K562 (cell line): ENCODE results near the gene TRIM43B. TPM values are rescaled to one million over a fixed set of nuclear protein-coding genes. Genes with fewer than 3 reads are reported as not detected.

Experiments used
- BRCA1 ChIP-seq, 2 experiments: fragments of 450-650 bp in 1 of 2; sonication (generic) in 1 of 2; formaldehyde crosslinking in 1 of 2; IDR thresholded peaks; 2 replicates each; pipeline versions ENCODE4 v1.5.0 to v1.6.1; 2017 to 2020; ENCODE audit warnings: mild to moderate bottlenecking in 1 of 2, missing genetic modification reagents in 1 of 2
- KHSRP ChIP-seq: fragments of 450-650 bp; IDR thresholded peaks from 2 replicates; pipeline ENCODE4 v1.6.1; 2017
- NFE2L1 ChIP-seq: fragments of 450-650 bp; IDR thresholded peaks from 2 replicates; pipeline ENCODE4 v1.6.1; 2016; ENCODE audit warnings: missing genetic modification characterization, low read depth, mild to moderate bottlenecking, missing compliant biosample characterization, moderate library complexity, borderline replicate concordance
- TCF7L2 ChIP-seq: fragments of 150-350 bp; IDR thresholded peaks from 2 replicates; pipeline ENCODE4 v1.6.1; 2016; ENCODE audit warnings: low read depth, mild to moderate bottlenecking, low read length, moderate library complexity
- THAP7 ChIP-seq: fragments of 250-450 bp; sonication (Bioruptor Pico); IDR thresholded peaks from 2 replicates; pipeline ENCODE4 v1.5.0; 2021
- TRIM24 ChIP-seq, 2 experiments: fragments of 450-650 bp; IDR thresholded peaks; 2 replicates each; pipeline ENCODE4 v1.6.1; 2016
- TRIM28 ChIP-seq: fragments of 450-650 bp; IDR thresholded peaks from 2 replicates; pipeline ENCODE4 v1.6.1; 2017
- XRCC4 ChIP-seq: IDR thresholded peaks from one replicate; pipeline ENCODE4 v1.6.1; 2011; ENCODE audit not compliant: insufficient read depth, insufficient read length; ENCODE audit errors: extremely low read depth
- ZC3H8 ChIP-seq: fragments of 450-650 bp; IDR thresholded peaks from 2 replicates; pipeline ENCODE4 v1.6.1; 2017
- ZNF277 ChIP-seq: fragments of 250-450 bp; sonication (Bioruptor Pico); IDR thresholded peaks from 2 replicates; pipeline ENCODE4 v1.8.0; 2022; ENCODE audit warnings: inconsistent platforms, mild to moderate bottlenecking, moderate library complexity, borderline replicate concordance
- ZNF398 ChIP-seq: fragments of 250-450 bp; sonication (Bioruptor Pico); IDR thresholded peaks from 2 replicates; pipeline ENCODE4 v1.8.0; 2021; ENCODE audit warnings: moderate library complexity, mild to moderate bottlenecking, inconsistent platforms
- polyA plus RNA-seq, 8 experiments: library from polyadenylated mRNA; depleted of rRNA in 4 of 8; stranded (reverse) in 5 of 8; unstranded in 3 of 8; fragments of >200 nt; fragmentation: Nextera tagmentation in 2 of 8; fragmentation: Illumina TruSeq in 1 of 8; extraction: Ambion mirVana in 2 of 8; extraction: Trizol in 1 of 8; gene quantifications; 2 replicates each; pipeline versions ENCODE4 v1.2.1 to v1.2.3, GENCODE V29; 2011 to 2014; ENCODE audit warnings: inconsistent platforms in 1 of 8, missing spikeins in 1 of 8
- total RNA-seq, 7 experiments: library from RNA; depleted of rRNA in 6 of 7; stranded (reverse); fragments of >200 nt in 6 of 7; fragmentation: Illumina TruSeq in 2 of 7; extraction: Trizol in 2 of 7; gene quantifications; 2 replicates each; pipeline versions ENCODE4 v1.2.1 to v1.2.3, GENCODE V29; 2011 to 2021; ENCODE audit warnings: low replicate concordance in 1 of 7

Gene TRIM43B
- total and polyA plus RNA-seq, 9 of the 15 experiments (the other 6 are each of a cell fraction or from before 2014, with no cell fraction given): not detected

GRCh38 chr2:95505222-95505621 is 20.7 kb upstream of the TRIM43B start (continued):
- TF ChIP-seq ZNF398 (CRISPR knock-in tag) (no peak), XRCC4 (no peak), NFE2L1 (tag) (no peak), ZNF277 (CRISPR knock-in tag) (no peak), THAP7 (CRISPR knock-in tag) (no peak), KHSRP (no peak), TCF7L2 (no peak), BRCA1 (IDR thresholded peaks at IDR 0.05) (no peak), BRCA1 (CRISPR knock-in tag; IDR thresholded peaks at IDR 0.05) (no peak), TRIM28 (no peak), ZC3H8 (no peak), TRIM24 (IDR thresholded peaks at IDR 0.05) (no peak)
